Fibroblast of pulmonary artery (primary cell): ENCODE measurements around the gene HOXB7.

Source experiments
- DNase-seq: peaks from one replicate; pipeline ENCODE4 v3.0.0-alpha.2; 2010; ENCODE audit warnings: low read depth
- H3K4me3 ChIP-seq: replicated peaks from 2 replicates; pipeline ENCODE4 v1.5.1; 2011; ENCODE audit warnings: low read depth, mild to moderate bottlenecking, control low read depth, low read length, moderate library complexity
- CTCF ChIP-seq: IDR thresholded peaks from 2 replicates; pipeline ENCODE4 v1.5.1; 2011; ENCODE audit warnings: mild to moderate bottlenecking, control low read depth, low read length, inconsistent platforms; ENCODE audit errors: missing control alignments

Gene HOXB7

GRCh38 chr17:48624544-48625494 is 14.0 kb upstream of the HOXB7 start:
- no peak for DNase-seq
- H3K4me3 ChIP-seq, result no peak overlapping the region
- no peak for TF ChIP-seq CTCF

GRCh38 chr17:48624118-48624517 is 13.3 kb upstream of the HOXB7 start:
- no peak overlapping the region for H3K4me3 ChIP-seq
- TF ChIP-seq CTCF, result no peak
- no peak for DNase-seq

- no peak for DNase-seq
- TF ChIP-seq CTCF, result no peak
- H3K4me3 ChIP-seq, result no peak overlapping the region
Measured at GRCh38 chr17:48623583-48623982, 12.8 kb upstream of the HOXB7 start.

- TF ChIP-seq CTCF, result no peak
- no peak overlapping the region for H3K4me3 ChIP-seq
- DNase-seq, result no peak
Measured at GRCh38 chr17:48622857-48623256, 12.0 kb upstream of the HOXB7 start.

- no peak for DNase-seq
- no peak overlapping the region for H3K4me3 ChIP-seq
- no peak for TF ChIP-seq CTCF
Measured at GRCh38 chr17:48621410-48622392, 10.9 kb upstream of the HOXB7 start.

GRCh38 chr17:48620461-48621139 is 9.8 kb upstream of the HOXB7 start:
- no peak for TF ChIP-seq CTCF
- DNase-seq, result no peak
- H3K4me3 ChIP-seq, result no peak overlapping the region
